Superior temporal gyrus (tissue), 1 donor: ENCODE measurements around the gene ZFHX2.

Experiments used
- DNase-seq: peaks from one replicate; pipeline ENCODE4 v3.0.0-alpha.2; 2016; ENCODE audit errors: extremely low spot score

The ZFHX2 gene

DNA sequence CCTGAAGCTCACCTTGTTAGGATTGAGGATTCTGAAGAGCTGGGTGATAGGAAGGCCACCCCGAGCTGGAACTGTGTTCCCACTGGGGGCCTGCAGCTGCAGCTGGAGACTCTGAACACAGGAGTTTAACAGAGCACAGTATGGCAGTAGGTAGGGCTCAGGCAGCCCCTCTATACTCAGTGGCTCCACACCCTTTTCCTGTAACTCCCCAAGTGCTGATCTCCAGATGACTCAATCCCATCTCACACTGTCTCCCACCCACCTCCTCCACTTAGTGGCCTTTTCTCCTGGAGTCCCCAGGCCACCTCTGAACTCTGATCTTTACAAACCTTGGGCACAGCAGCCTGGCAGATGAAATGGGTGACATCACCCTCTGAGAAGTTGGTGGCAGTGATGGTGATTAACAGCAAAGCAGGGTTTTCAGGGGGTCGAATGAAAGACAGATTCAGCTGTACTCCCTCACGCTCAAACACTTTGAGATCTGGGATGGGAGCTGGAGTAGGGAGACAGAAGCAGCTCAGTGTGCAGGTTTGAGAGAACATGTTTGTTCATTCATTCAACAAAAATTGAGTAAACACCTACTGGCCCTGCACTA is 8.5 kb upstream of the ZFHX2 start:
- DNase-seq: no peak

DNA sequence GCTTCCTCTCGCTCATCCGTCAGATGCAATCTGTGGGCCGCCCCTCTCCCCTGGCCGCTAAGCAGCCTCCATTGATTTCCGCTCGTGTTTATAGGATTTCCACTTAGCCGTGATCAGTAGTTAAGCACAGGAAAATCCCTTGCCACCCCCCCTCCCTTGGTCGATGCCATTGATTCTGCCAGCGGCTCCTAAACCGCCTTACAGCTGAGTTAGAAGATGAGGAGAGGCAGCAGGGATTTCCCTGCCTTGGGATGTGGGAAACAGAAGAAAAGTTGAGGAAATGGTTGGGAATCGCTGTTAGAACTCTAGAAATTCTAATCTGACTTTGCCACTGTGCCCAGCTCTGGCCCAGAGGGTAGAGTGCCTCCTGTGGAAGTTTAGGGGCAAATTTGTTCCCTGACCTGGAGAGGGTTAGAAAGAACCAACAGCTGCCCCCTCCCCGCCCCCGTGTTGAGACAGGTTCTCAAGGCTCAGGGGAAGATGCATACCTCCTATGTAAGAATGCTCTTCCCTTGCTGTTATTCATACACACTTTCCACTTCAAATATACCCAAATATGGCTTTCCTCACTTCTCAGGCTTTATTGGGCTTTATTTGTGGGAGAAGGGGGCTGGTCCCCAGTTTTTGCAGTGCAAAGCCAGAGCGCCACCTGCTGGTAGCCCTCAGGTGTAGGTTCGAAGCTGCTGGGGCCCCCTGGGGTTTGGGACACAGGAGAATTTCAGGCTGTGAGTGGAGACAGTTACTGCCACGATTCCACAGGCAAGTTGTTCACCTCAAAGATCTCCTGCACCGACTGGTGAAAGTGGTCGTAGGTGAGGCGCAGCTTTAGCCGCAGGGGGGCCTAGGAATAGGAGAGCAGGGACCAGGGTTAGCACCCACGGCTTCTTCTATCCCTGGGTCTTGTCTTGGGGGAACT is 7.7 kb upstream of the ZFHX2 start:
- peak; percentile 78 for DNase-seq

DNA sequence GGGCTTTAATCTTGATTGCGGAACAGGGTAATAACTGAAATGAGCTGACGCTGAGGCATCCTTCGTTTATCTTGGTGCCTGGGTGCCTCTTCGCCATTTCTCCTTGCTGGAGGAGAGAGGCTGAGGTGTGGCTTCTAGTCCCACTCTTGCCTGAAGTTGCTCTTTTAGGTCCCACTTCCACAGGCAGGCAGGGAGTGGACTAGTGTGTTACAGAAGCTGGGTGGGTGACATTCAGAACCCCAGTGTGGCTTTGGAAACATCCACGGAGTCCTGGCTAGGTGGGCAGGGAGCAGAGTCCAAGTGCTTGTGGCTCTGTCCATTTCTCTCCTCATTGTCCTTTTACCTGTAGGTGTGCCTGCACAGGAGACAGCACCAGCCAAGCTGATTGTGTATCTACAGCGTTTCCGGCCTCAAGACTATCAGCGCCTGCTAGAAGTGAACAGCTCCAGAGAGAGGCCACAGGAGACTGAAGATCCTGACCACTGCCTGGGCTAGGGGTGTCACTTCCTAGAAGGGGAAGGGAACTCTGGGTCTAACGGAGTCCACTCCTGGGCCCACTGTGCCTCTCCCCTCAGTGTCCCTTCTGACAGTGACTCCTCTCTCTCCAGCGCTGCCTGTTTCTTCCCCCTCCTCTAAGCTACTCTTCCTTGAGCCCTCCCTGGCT is 6.9 kb upstream of the ZFHX2 start:
- no peak for DNase-seq

DNA sequence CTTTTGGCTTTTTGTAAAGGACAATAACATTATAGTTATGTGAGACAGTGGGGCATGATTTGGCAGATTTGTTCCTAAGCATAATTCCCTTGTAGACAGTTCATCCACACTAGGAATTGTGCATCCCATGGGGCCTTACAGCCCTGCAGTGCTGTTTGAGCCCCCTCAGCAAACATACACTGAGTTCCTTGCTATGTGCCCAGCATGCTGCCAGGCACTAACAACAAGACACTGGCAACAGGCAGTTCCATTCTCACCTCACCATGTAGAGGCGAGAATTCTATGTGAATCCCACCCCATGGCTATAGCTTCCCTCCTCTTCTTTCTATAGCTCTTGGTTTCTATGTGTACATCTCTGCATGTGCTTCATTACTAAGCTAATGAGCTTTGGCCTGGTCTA is 6.4 kb upstream of the ZFHX2 start:
- DNase-seq: no peak

DNA sequence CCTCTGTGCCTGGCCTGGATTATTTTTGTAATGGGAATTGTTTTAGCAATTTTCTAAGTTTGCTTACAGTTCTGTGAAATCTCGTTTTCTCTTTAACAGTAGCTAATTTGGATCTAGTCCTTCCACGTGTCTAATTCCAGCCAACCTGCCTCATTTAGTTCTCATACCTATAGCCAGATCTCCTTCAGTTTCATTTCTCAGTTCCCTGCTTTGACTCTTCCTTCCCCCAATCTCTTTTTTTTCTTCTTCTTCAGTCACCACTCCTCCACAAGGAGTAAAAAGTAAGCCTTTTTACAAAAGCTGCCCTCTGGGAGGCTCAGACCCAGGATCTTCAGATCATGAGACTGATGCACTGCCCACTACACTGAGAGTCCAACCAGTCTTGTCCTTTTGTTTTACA is 6.0 kb upstream of the ZFHX2 start:
- no peak for DNase-seq

DNA sequence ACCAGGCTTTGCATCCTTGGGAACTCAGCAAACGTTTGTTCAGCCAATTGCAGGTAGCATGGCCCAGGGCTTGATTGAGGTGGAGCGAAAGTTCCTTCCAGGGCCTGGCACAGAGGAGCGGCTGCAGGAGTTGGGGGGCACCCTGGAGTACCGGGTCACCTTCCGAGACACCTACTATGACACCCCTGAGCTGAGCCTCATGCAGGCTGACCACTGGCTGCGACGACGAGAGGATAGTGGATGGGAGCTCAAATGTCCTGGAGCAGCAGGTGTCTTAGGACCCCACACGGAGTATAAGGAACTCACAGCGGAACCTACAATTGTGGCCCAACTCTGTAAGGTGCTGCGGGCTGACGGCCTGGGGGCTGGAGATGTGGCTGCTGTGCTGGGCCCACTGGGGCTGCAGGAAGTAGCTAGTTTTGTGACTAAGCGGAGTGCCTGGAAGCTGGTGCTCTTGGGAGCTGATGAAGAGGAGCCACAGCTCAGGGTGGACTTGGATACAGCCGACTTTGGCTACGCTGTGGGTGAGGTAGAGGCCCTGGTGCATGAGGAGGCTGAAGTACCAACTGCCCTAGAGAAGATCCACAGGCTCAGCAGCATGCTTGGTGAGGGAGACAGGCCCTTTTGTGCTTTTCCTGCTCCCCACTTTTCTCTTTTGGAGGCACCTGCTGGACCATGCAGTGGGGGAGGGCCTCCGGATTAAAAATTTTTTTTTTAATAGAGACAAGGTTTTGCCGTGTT is 5.3 kb upstream of the ZFHX2 start:
- no peak for DNase-seq

DNA sequence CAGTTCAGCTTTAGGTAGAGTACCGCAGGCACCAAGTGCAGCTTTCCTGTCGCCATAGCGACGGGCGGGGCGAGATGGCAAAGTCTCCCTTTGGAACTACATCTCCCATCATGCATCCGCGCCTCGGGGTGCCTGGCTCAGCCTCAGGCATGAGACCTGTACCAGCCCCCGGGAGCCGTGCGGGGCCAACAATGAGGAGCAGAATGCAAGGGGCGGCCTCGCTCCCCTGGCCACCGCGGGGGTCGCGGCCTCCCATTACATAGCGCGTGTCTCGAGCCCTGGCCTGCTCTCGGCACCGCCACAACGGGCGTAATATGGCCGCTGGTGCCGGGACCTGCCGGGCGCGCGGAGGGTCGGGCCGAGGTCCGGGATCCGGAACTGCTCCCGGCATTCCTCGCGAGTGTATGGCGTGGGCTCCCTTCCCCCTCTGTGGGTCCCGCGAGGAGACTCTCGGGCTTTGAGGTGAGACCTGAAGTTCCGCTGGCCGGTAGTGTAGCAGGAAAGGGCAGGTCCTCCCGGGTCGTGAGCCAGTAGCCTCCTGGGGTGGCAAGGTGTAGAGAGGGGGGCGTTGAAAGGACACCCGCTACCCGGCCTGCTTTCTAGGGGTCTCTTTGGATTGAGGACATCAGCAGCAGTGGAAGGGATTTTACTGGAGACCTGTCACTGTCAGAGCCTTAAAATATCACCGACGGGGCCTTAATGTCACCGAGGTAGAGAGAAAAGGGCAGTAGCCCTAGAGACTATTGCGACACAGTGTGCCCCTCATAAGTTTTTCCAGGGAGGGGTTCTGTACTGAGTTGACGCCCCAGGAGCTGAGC is 4.5 kb upstream of the ZFHX2 start, which contains the start of gene THTPA:
THTPA (plus strand) TSS at position 390 of the 818 bp plus-strand sequence. CDS start 487 bp downstream, outside the sequence.
- DNase-seq: peak; percentile 96

DNA sequence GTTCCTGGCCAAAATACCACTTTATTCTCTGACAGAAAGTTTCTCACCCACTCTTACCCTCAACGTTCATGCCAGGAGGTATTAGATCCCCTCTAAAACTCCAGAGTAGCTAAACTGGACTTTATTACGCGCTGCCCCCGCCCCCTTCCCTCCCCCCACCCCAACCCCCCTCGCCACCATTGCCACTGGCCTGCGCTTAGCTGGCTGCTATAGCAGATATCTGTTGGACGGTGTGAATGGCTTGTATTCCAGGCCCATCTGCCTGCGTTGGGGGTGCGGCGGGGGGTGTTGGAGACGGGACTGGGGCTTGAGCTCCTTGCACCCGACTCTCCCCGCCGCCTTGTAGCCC is 3.9 kb upstream of the ZFHX2 start:
- DNase-seq: no peak

DNA sequence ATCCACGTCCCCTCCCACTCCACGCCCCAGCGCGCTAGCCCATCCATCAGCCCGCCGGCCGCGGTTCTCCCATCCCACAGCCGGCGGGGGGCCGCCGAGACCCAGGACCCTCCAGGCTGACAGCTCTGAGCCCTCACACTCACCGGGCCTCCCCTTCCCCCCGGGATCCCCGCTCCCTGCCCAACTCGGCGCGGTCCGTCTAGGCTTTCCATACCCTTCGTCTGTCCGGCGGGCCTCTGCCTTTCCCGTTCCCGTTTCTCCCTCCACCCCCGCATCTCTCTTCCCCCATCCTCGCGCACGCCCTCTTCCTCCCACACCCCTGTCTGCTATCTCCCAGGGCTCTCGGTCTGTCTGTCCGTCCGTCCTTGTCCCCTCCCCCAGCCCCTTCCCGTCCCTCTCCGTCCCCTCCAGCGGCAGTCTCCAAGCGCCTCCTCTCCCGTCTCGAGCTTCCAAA is 726 bp downstream of the ZFHX2 start:
- no peak for DNase-seq

DNA sequence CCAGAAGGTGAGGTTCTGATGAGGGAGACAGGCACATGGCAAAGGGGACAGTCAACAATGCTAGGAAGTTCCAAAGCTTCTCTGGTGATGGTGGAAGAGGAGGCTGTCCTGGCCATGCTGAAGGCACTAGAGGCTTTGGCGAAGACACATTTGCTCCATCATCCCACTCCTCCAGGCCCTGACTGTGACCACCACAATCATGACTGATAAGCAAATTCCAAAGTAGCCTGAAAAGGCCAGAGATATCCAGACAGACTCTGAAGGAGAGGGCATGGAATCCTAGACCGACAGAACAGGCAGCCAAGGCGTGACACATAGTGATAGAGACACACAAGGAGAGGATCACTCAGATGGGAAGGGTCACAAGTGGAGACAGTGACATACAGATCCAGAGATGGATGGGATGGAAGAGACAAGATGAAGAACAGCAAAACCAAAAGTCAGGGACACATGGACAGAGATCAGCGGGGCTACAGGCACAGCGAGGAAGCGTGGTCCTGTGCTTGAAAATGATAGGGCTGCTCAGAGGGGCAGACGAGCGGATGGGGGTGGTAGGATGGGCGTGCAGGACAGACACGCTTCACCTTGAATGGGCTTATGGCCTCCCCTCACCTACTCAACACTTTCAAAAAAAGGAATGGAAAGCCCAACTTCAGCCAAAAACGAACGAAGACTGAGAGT is 1.3 kb downstream of the ZFHX2 start:
- no peak for DNase-seq

DNA sequence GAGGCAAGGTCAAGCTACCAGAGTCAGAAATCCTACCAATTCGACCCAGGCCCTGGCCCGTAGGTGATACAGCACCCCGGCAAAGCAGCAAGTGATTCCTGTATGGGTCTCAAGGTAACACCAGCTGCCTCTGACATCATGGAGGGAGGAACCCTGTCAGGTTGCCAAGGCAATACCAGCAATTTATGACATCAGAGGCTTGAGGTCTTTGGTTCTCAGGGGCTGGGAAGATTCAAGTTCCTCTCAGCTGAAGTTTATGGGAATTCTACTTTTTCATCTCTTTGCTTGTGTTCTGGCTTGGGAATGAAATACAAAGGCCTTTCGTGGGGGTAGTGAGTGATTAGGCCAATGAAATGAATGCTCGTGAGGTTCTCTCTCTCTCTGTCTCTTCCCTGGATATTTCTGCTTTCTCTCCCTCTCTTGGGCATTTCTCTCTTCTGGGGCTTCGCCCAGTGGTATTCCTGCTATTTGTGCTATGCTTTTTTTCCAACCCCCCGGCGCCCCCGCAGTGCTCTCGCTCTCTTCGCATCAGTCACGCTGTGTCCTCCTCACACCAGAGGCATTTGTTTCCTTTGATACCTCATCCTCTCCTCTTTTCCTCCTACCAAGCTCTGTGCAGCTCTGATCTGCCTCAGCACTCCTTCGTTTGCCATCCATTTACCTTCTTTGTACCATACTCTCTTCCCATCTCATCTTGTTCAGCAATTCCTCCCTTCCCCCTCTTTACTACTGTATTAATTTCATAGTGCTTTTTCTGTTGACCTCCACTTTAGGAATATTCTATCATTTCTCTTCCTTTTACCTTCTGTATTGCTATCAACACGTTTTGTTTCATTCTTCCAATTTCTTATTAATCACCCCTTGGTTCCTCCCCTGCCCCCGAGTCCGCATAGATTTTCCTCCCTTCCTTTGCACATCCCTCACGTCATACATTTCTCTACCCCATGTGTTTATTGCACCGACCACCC is 2.9 kb downstream of the ZFHX2 start:
- DNase-seq: no peak

DNA sequence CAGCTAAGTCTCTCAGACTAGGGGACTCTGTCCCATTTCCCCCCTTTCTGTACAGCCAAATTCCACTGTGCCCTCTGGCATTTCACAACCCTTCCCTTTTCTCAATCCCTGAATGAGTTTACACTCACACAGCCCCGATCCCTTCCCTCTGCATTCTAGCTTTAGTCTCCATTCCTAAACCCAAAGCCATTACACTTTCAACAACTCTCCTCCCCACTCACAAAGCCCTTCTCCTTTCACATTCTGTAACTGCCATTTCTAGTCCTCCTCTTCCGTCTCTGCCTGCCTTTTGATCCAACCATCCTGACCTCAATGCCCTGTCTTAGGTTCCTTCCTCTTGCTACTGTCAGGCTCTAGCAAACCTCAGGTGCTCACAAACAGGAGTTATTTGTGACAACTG is 3.6 kb downstream of the ZFHX2 start:
- DNase-seq: no peak

DNA sequence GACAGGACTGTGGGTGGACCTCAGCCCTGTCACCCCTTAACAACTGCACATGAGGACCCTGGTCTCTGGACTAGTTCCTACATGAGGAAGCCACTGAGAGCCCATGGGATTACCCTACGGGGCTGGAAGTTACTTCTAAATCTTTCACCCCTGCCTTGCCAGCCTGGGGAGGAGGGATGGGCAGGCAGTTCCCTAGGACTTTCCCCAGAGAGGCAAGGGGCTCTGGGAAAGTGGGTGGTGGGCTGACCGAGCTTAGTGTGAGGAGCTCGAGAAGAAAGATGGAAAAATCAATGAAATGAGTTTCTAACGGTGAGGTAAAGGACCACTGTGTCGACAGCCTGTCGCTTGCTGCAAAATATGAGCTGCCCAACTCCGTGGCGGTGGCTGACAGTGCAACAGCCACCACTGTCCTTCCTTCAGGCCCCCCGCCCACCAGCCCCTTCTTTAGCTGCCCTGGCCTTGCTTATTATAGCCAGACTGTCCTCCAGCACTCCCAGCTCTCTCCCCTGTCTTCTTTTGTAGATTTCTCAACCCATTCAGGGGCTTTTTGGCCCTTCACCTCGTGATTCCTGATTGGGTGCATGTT is 5.0 kb downstream of the ZFHX2 start:
- no peak for DNase-seq

DNA sequence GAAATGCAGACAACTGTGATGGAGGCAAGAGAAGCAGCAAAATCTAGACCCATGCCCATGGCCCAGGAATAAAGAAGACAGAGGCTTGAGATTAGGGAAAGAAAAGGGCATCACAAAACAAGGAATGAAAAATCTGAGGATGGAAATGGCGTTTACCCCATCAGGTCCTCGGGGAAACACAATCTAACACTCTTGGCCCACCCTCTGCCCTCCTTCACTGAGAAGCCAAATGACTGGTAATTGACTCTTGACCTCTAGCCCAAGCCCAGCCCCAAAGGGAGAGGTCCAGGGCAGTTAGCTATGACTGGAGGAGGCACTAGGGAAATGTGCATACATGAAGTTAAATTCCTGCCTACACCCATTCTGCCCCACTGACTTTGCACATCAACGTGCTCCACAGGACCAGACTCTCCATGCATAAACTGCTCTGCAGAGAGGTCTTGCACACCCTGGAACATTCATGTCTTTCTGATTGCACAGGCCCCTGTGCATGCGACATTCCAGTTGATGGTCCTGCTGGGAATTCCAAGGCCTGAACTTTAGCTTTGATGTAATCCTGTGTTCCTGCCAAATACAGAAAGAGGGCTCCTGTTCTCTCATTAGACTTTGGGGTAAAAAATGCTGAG is 5.7 kb downstream of the ZFHX2 start:
- DNase-seq: no peak

DNA sequence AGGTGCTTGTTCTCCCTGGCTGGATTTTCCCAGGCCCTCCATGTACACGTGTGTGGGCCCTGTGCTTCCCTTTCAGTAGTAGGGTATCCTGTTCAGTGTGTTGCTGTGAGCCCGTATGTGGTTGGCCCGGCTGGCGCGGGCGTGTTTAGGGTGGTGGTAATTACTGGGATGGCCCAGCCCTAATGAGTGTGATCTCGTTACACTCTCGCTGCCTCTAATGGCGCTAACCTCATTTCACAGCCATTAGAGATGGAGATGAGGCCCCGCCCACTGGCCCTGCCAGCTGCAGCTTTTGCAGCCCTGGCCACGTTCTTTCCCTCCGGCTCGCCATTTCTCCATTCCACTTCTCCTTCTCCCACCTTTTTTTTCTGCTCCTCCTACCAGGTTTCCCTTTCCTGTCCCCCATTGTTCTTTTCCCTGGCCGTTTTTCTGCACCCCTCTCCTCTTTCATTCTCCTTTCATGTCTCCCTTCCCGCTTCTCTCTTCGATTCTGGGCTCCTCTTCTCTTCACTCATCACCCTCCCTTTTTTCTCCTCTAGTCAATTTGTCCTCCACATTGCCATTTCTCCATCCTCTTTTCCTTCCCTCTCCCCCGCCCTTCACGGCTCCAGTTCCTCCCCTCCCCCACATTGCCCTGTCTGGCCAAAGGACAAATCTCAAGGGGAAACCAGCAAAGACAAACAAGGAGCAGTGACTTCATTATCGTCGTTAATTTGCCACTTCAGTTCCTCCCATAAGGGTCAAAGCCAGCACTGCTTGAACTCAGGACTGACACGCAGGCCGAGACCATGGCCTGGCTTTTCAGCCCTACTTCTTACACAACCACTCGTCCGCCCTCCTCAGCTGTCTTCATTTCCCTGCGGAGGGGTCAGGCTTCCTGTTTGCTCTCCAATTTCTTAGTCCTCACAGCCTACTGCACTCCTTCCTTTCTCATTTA is 6.8 kb downstream of the ZFHX2 start:
- peak; percentile 75 for DNase-seq

DNA sequence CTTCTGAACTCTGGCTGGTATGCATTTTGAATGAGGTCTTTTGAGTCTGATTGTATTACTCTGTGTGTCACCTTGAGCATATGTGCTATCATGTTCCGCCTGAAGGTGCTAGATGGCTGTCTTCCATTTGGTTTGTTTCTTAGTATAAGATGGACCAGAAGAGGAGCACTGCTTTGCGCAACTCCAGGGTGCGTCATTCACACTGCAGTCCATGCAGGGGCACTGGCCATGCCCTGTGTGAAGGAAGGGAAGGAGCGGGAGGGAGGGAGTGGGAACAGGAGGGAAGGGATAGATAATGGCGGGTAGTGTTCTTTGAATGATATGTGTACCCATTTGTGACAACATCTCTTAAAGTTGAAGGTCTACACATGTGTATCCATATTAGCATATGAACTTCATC is 8.2 kb downstream of the ZFHX2 start:
- DNase-seq: no peak

DNA sequence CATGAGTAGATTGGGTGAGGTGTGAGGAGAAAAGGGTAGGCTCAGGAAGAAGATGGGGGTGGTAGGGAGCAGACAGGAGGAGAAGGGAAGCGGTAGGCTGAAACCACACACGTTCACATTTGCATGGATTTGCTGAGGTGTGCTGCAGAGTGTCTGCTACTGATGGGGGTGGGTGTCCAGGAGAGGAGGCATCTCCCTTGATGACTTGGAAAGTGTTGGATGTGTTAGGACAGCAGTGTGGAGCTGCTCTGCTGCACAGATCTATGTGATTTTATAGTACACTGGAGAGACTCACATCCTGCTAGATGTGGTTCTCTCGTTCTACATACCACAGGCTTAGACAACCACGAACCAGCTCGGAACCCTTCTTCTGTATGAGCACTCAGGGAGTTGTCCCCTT is 9.3 kb downstream of the ZFHX2 start:
- DNase-seq: no peak

DNA sequence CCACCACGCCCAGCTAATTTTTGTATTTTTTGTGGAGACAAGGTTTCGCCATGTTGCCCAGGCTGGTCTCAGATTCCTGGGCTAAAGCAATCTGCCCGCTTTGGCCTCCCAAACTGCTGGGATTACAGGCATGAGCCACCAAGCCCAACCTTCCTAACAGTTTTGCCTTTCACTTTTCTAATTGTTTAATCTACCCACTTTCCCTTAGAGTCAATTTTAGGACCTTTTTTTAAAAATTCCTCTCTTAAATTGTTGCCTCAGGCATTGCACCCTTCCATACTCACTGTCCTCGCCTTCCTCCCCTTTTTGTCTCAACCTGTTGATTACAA is 11.5 kb downstream of the ZFHX2 start:
- DNase-seq: no peak
